PC-9 (cell line): Measurements from ENCODE around the gene OR2D2.
"Not testable (repeated sequence)": the region's sequence is repeated elsewhere in the genome, so short reads cannot be mapped to it uniquely, and the experiment has no call there.

Experiments used
- EZH2 ChIP-seq: fragments of 200-600 bp; sonication (generic); IDR thresholded peaks from 2 replicates; pipeline ENCODE4 v1.8.0; 2017; ENCODE audit warnings: antibody characterized with exemption, low read depth
- TF ChIP-seq, protein P1 (sequence below): fragments of 200-600 bp; sonication (generic); conservative IDR thresholded peaks from 2 replicates; pipeline ENCODE4 v1.6.1; 2017; ENCODE audit warnings: mixed run types, antibody characterized with exemption, mild to moderate bottlenecking, moderate library complexity

DNA sequence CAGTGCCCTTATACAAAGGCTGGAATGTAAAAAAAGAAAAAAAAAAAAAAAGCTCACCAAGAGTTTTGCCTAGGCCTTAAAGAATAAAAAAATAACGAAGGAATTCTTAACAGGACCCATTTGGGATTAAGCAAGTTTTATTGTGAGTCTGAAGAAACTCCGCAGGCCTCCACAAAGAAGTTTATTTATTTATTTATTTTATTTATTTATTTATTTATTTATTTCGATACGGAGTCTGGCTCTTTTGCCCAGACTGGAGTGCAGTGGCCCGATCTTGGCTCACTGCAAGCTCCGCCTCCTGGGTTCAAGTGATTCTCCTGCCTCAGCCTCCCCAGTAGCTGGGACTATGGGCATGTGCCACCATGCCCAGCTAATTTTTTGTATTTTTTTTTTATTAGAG is 37.5 kb downstream of the OR2D2 start:
- not testable (repeated sequence) for TF ChIP-seq EZH2
- TF ChIP-seq, protein P1, sequence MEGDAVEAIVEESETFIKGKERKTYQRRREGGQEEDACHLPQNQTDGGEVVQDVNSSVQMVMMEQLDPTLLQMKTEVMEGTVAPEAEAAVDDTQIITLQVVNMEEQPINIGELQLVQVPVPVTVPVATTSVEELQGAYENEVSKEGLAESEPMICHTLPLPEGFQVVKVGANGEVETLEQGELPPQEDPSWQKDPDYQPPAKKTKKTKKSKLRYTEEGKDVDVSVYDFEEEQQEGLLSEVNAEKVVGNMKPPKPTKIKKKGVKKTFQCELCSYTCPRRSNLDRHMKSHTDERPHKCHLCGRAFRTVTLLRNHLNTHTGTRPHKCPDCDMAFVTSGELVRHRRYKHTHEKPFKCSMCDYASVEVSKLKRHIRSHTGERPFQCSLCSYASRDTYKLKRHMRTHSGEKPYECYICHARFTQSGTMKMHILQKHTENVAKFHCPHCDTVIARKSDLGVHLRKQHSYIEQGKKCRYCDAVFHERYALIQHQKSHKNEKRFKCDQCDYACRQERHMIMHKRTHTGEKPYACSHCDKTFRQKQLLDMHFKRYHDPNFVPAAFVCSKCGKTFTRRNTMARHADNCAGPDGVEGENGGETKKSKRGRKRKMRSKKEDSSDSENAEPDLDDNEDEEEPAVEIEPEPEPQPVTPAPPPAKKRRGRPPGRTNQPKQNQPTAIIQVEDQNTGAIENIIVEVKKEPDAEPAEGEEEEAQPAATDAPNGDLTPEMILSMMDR: not testable (repeated sequence)
